BLaER1 (cell line): Measurements from ENCODE around the gene DCUN1D5.

ENCODE experiments used
- H3K27ac ChIP-seq: shearing (Covaris generic); formaldehyde crosslinking; 2 replicates; pipeline ENCODE4 v1.8.1; 2022
- H3K27me3 ChIP-seq: shearing (Covaris generic); formaldehyde crosslinking; 2 replicates; pipeline ENCODE4 v1.8.1; 2022
- H3K36me3 ChIP-seq: shearing (Covaris generic); formaldehyde crosslinking; 2 replicates; pipeline ENCODE4 v1.8.1; 2022
- H3K4me1 ChIP-seq: shearing (Covaris generic); formaldehyde crosslinking; 2 replicates; pipeline ENCODE4 v1.8.1; 2022
- H3K4me2 ChIP-seq: shearing (Covaris generic); formaldehyde crosslinking; 2 replicates; pipeline ENCODE4 v1.8.1; 2022
- H3K4me3 ChIP-seq: shearing (Covaris generic); formaldehyde crosslinking; 2 replicates; pipeline ENCODE4 v1.8.1; 2022
- H3K9ac ChIP-seq: shearing (Covaris generic); formaldehyde crosslinking; 2 replicates; pipeline ENCODE4 v1.8.1; 2022
- H3K9me3 ChIP-seq: shearing (Covaris generic); formaldehyde crosslinking; 2 replicates; pipeline ENCODE4 v1.8.1; 2022
- H4K20me1 ChIP-seq: shearing (Covaris generic); formaldehyde crosslinking; 2 replicates; pipeline ENCODE4 v1.8.1; 2022
- Cebpa-rat ChIP-seq: shearing (Covaris generic); IDR thresholded peaks from 2 replicates; pipeline ENCODE4 v1.8.1; 2022

DCUN1D5 gene

DNA sequence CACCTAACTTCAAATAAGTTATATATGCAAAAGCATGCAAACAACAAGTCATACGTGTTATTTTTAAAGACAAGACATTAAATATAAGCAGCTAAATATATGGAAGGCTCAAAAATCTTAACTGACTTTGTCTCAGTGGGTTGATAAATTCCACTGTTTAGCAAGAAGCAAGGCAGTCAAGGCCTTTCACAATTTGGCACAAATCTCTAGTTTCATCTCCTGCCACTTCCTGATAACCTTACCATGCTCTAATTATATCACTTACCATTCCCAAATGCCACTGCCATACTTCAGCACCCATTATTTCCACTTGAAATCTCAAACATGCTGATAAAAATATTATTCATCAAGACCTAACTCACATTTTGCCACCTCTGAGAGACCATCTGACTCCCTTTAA is 24.8 kb downstream of the DCUN1D5 start:
- peaks cover 11% of the 10 kb centered on the region; the same call in 1 of the 2 replicates for H3K9me3 ChIP-seq
- no peak for TF ChIP-seq Cebpa-rat
- H3K27me3 ChIP-seq: no peaks in the 10 kb centered on the region
- H3K9ac ChIP-seq: no peak overlapping the region
- peaks cover 36% of the 10 kb centered on the region for H3K4me1 ChIP-seq
- H3K4me2 ChIP-seq: no peak overlapping the region
- no peak overlapping the region for H3K4me3 ChIP-seq
- peaks cover 15% of the 10 kb centered on the region for H4K20me1 ChIP-seq
- H3K36me3 ChIP-seq: peaks cover 66% of the 10 kb centered on the region
- H3K27ac ChIP-seq: no peak overlapping the region

DNA sequence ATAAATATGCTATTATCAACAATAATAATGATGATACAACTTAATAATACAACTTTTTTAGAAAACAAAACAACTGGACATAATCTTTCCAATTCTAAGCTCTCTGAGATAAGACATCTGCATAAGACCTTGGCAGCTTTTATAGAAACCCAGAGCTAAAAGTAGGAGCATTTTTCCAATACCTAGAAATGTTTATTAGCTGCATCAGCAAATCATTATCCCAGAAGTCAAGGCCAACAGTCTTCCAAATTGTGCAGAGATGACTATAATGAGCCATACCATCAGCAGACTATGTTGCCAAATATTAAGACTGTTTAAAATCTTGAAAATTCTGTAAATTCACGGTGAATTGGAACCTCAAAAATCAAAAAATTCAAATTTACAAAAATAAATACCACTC is 30.3 kb downstream of the DCUN1D5 start:
- Histone ChIP-seq H3K4me1 (peaks cover 8% of the 10 kb centered on the region), H3K27me3 (no peaks in the 10 kb centered on the region), H4K20me1 (no peaks in the 10 kb centered on the region), H3K9me3 (no peaks in the 10 kb centered on the region), H3K4me3 (no peak overlapping the region), H3K4me2 (no peak overlapping the region), H3K27ac (no peak overlapping the region), H3K9ac (no peak overlapping the region), H3K36me3 (peaks cover 67% of the 10 kb centered on the region)
- no peak for TF ChIP-seq Cebpa-rat

DNA sequence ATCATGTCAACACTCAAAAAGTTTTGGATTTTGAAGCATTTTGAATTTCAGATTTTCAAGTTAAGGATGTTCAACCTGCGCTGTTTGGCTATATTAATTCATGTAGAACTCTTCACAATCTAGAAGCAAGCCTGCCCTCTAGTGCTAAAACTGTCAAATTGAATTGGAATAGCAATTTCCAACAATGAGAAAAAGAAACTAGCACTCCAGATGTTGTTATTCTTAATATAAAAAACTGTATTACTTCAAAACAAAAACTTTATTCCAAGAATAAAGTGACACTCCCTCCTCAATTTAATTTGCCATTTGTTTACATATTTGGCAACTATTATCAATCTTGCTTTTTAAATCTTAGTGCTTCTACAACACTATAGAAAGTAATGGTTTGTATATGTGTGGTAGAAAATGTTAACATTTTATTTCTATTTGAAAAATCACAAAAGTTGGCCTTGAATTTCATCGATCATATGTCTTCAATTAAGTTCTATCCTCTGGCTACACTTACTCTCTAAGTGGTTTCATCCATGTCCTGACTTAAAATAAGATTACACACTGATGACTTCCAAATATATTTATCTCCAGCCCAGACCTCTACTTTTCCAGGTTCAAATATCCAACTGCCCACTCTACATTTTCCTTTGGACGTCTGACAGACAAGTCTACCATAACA is 36.6 kb downstream of the DCUN1D5 start:
- H3K9me3 ChIP-seq: no peaks in the 10 kb centered on the region
- H4K20me1 ChIP-seq: no peaks in the 10 kb centered on the region
- no peak for TF ChIP-seq Cebpa-rat
- H3K9ac ChIP-seq: no peak overlapping the region
- H3K4me1 ChIP-seq: peaks cover 8% of the 10 kb centered on the region
- no peak overlapping the region for H3K4me3 ChIP-seq
- peaks cover 12% of the 10 kb centered on the region; the same call in 1 of the 2 replicates for H3K36me3 ChIP-seq
- H3K27me3 ChIP-seq: no peaks in the 10 kb centered on the region
- H3K27ac ChIP-seq: no peak overlapping the region
- H3K4me2 ChIP-seq: no peak overlapping the region

DNA sequence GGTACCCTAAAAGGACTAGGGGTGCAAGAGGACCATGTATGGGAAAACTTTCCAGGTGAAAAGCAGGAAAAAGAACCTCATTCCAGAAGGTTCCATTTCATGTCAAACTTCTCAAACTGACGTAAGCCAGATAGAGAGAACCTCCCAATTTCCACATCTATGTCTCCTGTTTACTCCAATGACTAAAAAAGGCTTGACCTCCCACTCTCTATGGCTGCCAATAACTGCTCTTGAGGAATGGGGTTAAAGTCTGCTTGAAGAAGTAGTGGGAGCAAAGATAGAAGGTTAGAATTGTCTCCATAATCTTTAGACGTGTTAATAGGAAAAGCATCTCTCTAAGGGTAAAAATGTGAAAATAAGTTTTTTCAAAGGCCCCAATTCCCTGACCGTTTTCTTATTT is 38.0 kb downstream of the DCUN1D5 start:
- Histone ChIP-seq H3K27ac (no peak overlapping the region), H3K36me3 (peaks cover 5% of the 10 kb centered on the region; the same call in 1 of the 2 replicates), H3K9ac (no peak overlapping the region), H3K27me3 (no peaks in the 10 kb centered on the region), H3K4me2 (no peak overlapping the region), H4K20me1 (no peaks in the 10 kb centered on the region), H3K4me1 (peaks cover 8% of the 10 kb centered on the region), H3K4me3 (no peak overlapping the region), H3K9me3 (no peaks in the 10 kb centered on the region)
- TF ChIP-seq Cebpa-rat: no peak

DNA sequence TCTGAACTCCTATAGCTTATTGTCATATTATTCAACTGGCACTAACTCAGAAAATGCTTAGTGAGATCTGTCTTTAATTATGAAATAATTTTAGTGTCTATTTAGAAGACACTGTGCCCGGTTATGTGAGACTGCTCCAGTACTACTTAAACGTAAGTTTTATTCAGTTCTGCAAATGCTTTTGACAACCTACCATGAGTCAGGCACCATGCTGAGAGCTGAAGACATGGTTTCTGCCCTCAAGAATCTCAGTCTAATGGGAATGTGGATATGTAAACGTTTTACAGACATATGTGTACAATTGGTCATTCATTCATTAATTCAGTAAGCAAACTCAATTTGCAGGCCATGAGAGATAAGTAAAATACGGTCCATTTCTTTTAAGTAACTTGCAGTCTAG is 40.0 kb downstream of the DCUN1D5 start:
- Histone ChIP-seq H3K4me3 (no peak overlapping the region), H3K9me3 (no peaks in the 10 kb centered on the region), H3K4me1 (peaks cover 8% of the 10 kb centered on the region), H3K27me3 (no peaks in the 10 kb centered on the region), H3K36me3 (no peaks in the 10 kb centered on the region; the same call in 1 of the 2 replicates), H3K27ac (no peak overlapping the region), H4K20me1 (no peaks in the 10 kb centered on the region), H3K9ac (no peak overlapping the region), H3K4me2 (no peak overlapping the region)
- TF ChIP-seq Cebpa-rat: no peak

DNA sequence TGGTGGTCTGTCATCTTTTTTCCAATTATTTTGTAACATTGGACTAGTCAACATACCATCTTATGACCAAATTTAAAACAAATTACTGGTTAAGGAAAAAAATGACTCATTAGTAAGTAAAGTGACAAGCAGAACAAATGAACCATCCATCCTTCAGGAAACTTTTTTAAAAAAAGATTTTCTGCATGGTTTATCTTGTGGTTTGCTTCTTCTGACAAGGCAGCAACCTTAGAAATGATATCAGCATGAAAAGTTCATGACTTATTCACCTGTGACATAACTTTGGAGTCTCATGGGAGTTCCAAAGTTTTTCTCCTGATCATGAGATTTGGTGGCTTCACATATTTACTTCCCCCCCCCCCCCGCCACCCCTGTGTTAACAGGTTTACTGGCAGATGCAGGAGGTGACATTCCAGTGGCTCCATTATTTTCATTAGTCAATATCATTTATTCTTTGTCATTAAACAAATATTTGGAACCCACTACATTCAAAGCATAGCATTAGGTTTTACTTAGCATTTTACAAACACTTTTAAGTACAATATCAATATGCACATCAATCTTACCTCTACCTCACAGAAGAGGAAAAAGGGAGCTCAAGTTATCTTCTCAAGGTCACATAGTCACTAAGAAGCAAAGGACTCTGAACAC is 40.7 kb downstream of the DCUN1D5 start:
- Histone ChIP-seq H3K4me1 (peaks cover 8% of the 10 kb centered on the region), H3K4me2 (no peak overlapping the region), H3K36me3 (no peaks in the 10 kb centered on the region; the same call in 1 of the 2 replicates), H3K27ac (no peak overlapping the region), H3K4me3 (no peak overlapping the region), H3K27me3 (no peaks in the 10 kb centered on the region), H4K20me1 (no peaks in the 10 kb centered on the region), H3K9ac (no peak overlapping the region), H3K9me3 (no peaks in the 10 kb centered on the region)
- TF ChIP-seq Cebpa-rat: no peak

DNA sequence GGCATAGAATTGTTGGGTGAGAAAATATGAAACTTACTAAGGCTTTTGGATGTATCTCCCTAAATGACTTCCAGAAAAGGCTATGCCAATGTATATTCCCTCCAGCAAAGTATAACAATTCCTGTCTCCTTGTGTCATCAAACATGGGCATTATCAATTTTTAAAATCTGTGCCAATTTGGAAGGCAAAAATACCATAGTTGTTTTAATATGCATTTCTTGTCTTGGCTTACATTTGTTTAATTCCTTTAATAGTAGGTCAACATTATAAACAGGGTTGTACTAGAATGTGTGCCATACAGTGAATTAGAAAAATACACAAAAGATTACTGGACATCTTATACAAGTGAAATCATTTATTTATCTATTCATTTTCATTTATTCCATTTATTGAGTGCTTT is 41.6 kb downstream of the DCUN1D5 start:
- Histone ChIP-seq H3K9ac (no peak overlapping the region), H3K4me1 (peaks cover 8% of the 10 kb centered on the region)
- no peak for TF ChIP-seq Cebpa-rat

DNA sequence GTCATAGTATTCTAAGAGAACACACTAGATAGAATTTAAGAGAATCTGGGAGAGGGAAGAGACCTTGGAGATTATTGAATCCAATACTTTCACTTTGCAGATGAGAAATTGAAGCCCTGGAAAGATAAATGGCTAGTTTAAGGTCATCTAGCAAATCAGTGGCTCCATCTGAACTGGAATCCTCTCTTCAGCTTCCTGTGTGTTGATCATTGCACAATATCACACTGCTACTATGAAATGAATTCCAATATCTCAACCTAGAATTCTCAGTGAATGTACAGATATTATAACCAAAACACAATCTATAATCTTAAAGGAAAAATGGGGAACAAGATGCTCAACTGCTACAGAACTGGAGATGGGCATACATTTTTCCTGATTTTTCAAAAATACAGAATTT is 44.1 kb downstream of the DCUN1D5 start:
- Histone ChIP-seq H3K4me2 (no peak overlapping the region), H3K4me3 (no peak overlapping the region), H3K9ac (no peak overlapping the region), H3K27ac (no peak overlapping the region), H3K9me3 (no peaks in the 10 kb centered on the region), H3K27me3 (no peaks in the 10 kb centered on the region), H3K36me3 (no peaks in the 10 kb centered on the region), H3K4me1 (peaks cover 8% of the 10 kb centered on the region), H4K20me1 (no peaks in the 10 kb centered on the region)
- no peak for TF ChIP-seq Cebpa-rat

More for the DNA sequence above, 41.6 kb downstream of the DCUN1D5 start:
- H3K27me3 ChIP-seq: no peaks in the 10 kb centered on the region
- no peak overlapping the region for H3K4me3 ChIP-seq
- H4K20me1 ChIP-seq: no peaks in the 10 kb centered on the region
- H3K4me2 ChIP-seq: no peak overlapping the region
- H3K9me3 ChIP-seq: no peaks in the 10 kb centered on the region
- no peaks in the 10 kb centered on the region; the same call in 1 of the 2 replicates for H3K36me3 ChIP-seq
- no peak overlapping the region for H3K27ac ChIP-seq

DNA sequence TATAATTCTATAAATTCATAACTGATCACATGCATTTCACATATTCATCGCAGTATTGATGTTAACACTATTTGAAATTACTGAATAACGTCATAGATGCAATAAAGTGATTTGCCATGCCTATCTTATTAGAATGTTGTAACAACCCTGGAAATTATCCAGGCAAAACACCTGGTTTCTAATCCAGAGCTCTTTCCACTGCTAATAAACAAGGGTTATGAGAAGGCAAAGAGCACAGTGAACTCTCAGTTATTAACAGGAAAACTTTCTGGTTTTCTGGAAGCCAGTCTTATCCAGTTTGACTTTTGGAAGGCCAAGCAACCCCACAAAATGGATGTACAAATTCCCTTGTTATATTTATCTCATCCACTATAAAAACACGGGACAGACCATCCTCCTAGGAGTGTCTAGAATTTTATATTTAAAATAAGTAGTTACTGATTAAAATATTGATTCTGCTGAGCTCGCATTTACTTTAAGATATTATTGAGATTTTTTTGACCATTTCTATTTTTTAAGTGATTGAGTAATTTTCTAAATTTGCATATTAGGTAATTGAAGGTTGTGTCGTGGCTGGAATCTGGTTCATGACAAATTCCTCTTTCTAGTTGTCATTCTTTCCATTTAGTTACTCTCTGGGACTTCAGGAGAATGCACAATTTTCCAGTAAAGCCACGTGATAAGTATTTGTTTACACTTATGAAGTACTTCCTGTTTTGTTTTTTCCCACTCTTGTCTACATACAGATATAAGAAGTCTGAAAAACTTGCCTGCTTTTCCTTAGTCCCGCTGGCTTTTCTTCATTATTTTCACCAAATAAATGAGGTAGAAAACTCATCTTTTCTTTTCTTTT is 47.9 kb downstream of the DCUN1D5 start:
- H3K4me2 ChIP-seq: no peak overlapping the region
- no peaks in the 10 kb centered on the region for H3K9me3 ChIP-seq
- no peak overlapping the region for H3K9ac ChIP-seq
- H4K20me1 ChIP-seq: no peaks in the 10 kb centered on the region
- no peak overlapping the region for H3K27ac ChIP-seq
- no peaks in the 10 kb centered on the region for H3K27me3 ChIP-seq
- no peak overlapping the region for H3K4me3 ChIP-seq
- H3K4me1 ChIP-seq: no peaks in the 10 kb centered on the region
- no peaks in the 10 kb centered on the region for H3K36me3 ChIP-seq
- TF ChIP-seq Cebpa-rat: no peak

DNA sequence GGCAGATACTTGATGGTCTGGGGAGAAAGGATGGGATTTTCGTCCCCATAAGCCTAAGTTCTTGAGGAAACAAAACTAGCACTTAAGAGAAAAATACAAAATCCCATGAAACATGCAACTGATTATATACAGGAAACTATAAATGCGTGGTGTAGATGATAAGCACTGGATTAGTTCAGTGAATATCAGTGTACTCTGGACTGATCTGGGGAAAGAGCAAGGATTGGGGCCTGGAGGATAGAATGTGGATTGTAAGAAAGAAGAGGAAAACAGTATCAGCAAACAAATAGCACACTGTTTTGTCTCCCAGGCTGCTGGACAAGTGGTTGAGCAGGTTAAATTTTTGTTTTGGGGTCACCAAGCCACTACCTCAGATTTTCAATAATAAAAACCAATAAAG is 49.8 kb downstream of the DCUN1D5 start:
- Histone ChIP-seq H4K20me1 (no peaks in the 10 kb centered on the region), H3K9ac (no peak overlapping the region), H3K4me1 (no peaks in the 10 kb centered on the region), H3K4me3 (no peak overlapping the region), H3K27ac (no peak overlapping the region), H3K27me3 (no peaks in the 10 kb centered on the region), H3K9me3 (no peaks in the 10 kb centered on the region), H3K4me2 (no peak overlapping the region), H3K36me3 (no peaks in the 10 kb centered on the region)
- no peak for TF ChIP-seq Cebpa-rat
